Neural cell (in vitro differentiated cells): ENCODE measurements around the gene ERFL.

Experiments
- SMC3 ChIP-seq: fragments of 450-650 bp; conservative IDR thresholded peaks from 2 replicates; pipeline ENCODE4 v1.6.1; 2014; ENCODE audit warnings: antibody characterized with exemption, mild to moderate bottlenecking, moderate library complexity; ENCODE audit not compliant: poor library complexity
- TF ChIP-seq, protein P1 (sequence below): fragments of 450-650 bp; IDR thresholded peaks from 2 replicates; pipeline ENCODE4 v1.5.1; 2014; ENCODE audit warnings: antibody characterized with exemption, mild to moderate bottlenecking, moderate library complexity; ENCODE audit not compliant: poor library complexity, severe bottlenecking

DNA sequence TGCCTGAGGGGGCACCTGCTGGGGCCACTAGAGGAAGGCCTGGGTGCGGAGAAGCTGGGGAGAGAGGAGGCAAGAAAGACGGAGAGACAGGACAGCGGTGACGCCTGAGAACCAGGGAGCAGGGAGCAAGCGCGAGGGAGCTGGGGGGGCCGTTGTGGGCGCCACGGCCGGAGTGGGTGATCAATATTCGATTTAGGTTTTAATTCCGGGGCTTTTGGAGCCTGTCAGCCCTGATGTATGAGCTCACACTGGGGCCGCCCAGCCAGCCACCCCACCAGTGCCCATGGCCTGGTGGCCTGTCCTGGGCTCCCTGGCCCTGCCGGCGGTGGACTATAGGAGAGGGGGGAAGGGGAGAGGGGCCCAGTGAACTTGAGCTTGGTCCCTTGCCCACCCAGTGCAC lies 8.7 kb upstream of the ERFL start:
- TF ChIP-seq SMC3 = no peak
- TF ChIP-seq, protein P1, sequence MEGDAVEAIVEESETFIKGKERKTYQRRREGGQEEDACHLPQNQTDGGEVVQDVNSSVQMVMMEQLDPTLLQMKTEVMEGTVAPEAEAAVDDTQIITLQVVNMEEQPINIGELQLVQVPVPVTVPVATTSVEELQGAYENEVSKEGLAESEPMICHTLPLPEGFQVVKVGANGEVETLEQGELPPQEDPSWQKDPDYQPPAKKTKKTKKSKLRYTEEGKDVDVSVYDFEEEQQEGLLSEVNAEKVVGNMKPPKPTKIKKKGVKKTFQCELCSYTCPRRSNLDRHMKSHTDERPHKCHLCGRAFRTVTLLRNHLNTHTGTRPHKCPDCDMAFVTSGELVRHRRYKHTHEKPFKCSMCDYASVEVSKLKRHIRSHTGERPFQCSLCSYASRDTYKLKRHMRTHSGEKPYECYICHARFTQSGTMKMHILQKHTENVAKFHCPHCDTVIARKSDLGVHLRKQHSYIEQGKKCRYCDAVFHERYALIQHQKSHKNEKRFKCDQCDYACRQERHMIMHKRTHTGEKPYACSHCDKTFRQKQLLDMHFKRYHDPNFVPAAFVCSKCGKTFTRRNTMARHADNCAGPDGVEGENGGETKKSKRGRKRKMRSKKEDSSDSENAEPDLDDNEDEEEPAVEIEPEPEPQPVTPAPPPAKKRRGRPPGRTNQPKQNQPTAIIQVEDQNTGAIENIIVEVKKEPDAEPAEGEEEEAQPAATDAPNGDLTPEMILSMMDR = no peak
